Lower leg skin (tissue), 3 donors: Measurements from ENCODE around the gene RAB11FIP5.

ENCODE experiments used
- CTCF ChIP-seq, 3 donors: fragments of 450-650 bp; IDR thresholded peaks; one replicate each; pipeline ENCODE4 v1.5.1; 2016; ENCODE audit warnings: antibody characterized with exemption in 3 of 3, mild to moderate bottlenecking in 3 of 3, moderate library complexity in 2 of 3
- POLR2A ChIP-seq, 2 donors: fragments of 450-650 bp; IDR thresholded peaks; one replicate each; pipeline ENCODE4 v1.6.1; 2016 to 2017; ENCODE audit warnings: antibody characterized with exemption in 2 of 2, mild to moderate bottlenecking in 1 of 2, moderate library complexity in 1 of 2

- TF ChIP-seq CTCF (IDR thresholded peaks at IDR 0.05), result no peak
- TF ChIP-seq POLR2A (IDR thresholded peaks at IDR 0.05), result no peak
Observed at GRCh38 chr2:73133566-73134197, 20.9 kb upstream of the RAB11FIP5 start.
